Left ventricle myocardium inferior (tissue), 1 donor: ENCODE data around the gene CUX1. TPM values are rescaled to one million over a fixed set of nuclear protein-coding genes. Genes with fewer than 3 reads are reported as not detected.

ENCODE experiments used
- DNase-seq: peaks from one replicate; pipeline ENCODE4 v3.0.0-alpha.2; 2020
- H3K27ac ChIP-seq: fragments of 200-600 bp; replicated peaks from 2 replicates; pipeline ENCODE4 v1.8.0; 2021
- H3K27me3 ChIP-seq: fragments of 200-600 bp; 2 replicates; pipeline ENCODE4 v1.8.0; 2021; ENCODE audit warnings: low read depth
- H3K36me3 ChIP-seq: fragments of 200-600 bp; 2 replicates; pipeline ENCODE4 v1.8.0; 2021
- H3K4me1 ChIP-seq: fragments of 200-600 bp; 2 replicates; pipeline ENCODE4 v1.8.0; 2021
- H3K4me3 ChIP-seq: fragments of 200-600 bp; 2 replicates; pipeline ENCODE4 v1.8.0; 2021; ENCODE audit warnings: mild to moderate bottlenecking, moderate library complexity
- H3K9me3 ChIP-seq: fragments of 200-600 bp; replicated peaks from 2 replicates; pipeline ENCODE4 v1.8.0; 2021
- CTCF ChIP-seq: fragments of 200-600 bp; IDR thresholded peaks from 2 replicates; pipeline ENCODE4 v1.8.0; 2021; ENCODE audit warnings: antibody characterized with exemption, mild to moderate bottlenecking, borderline replicate concordance
- intact Hi-C: fragments of 100-400 bp; cut with micrococcal nuclease; formaldehyde crosslinking; loops from one replicate; pipeline ENCODE4 v1.11.0; 2022
- total RNA-seq: library from RNA; stranded (reverse); fragmentation: NEBNext Ultra II Directional; extraction: Animal tissue kit (Norgen Biotek cat#: 25700); gene quantifications from one replicate; pipeline ENCODE4 v1.2.1, GENCODE V29; 2021
- donor health status: DM: no; HTN: yes; CAD: no; lungs with severe emphysema.

The CUX1 gene
- total RNA-seq, 1 donor from 2014 or later = 125 TPM

- Histone ChIP-seq H3K27ac (no peak overlapping the region), H3K36me3 (no peaks in the 10 kb centered on the region), H3K27me3 (peaks cover 71% of the 10 kb centered on the region), H3K9me3 (no peaks in the 10 kb centered on the region), H3K4me1 (no peaks in the 10 kb centered on the region), H3K4me3 (no peak overlapping the region)
- no peak for DNase-seq
- no peak for TF ChIP-seq CTCF
- intact Hi-C loops = no loop called here
Measured at GRCh38 chr7:101804088-101804963, 13.1 kb upstream of the CUX1 start.

- intact Hi-C loops = no loop called here
- H3K27me3 ChIP-seq = peaks cover 65% of the 10 kb centered on the region
Measured at GRCh38 chr7:101804967-101805366, 12.5 kb upstream of the CUX1 start.

GRCh38 chr7:101812595-101812994, 4.8 kb upstream of the CUX1 start:
- TF ChIP-seq CTCF = no peak
- intact Hi-C loops = loop anchor here (5.0 kb wide), 2 partner anchors 125 to 295 kb away; no protein-coding TSS in a partner anchor

More at GRCh38 chr7:101804967-101805366, 12.5 kb upstream of the CUX1 start:
- Histone ChIP-seq H3K27ac (no peak overlapping the region), H3K4me3 (no peak overlapping the region), H3K9me3 (no peaks in the 10 kb centered on the region), H3K36me3 (no peaks in the 10 kb centered on the region), H3K4me1 (no peaks in the 10 kb centered on the region)
- no peak for TF ChIP-seq CTCF
- no peak for DNase-seq

GRCh38 chr7:101813402-101814019, 3.9 kb upstream of the CUX1 start:
- no peak for DNase-seq
- Histone ChIP-seq H3K27me3 (no peaks in the 10 kb centered on the region), H3K27ac (no peak overlapping the region), H3K4me3 (peak overlapping the region; percentile 92), H3K9me3 (no peaks in the 10 kb centered on the region), H3K36me3 (no peaks in the 10 kb centered on the region), H3K4me1 (peaks cover 34% of the 10 kb centered on the region)
- intact Hi-C loops = loop anchor here (5.0 kb wide), 2 partner anchors 126 to 294 kb away; no protein-coding TSS in a partner anchor
- no peak for TF ChIP-seq CTCF

More at GRCh38 chr7:101812595-101812994, 4.8 kb upstream of the CUX1 start:
- H3K36me3 ChIP-seq = no peaks in the 10 kb centered on the region
- H3K27ac ChIP-seq = no peak overlapping the region
- no peak overlapping the region for H3K4me3 ChIP-seq
- no peaks in the 10 kb centered on the region for H3K9me3 ChIP-seq
- DNase-seq = no peak
- H3K27me3 ChIP-seq = no peaks in the 10 kb centered on the region
- peaks cover 25% of the 10 kb centered on the region for H3K4me1 ChIP-seq

- no peaks in the 10 kb centered on the region for H3K36me3 ChIP-seq
Measured at GRCh38 chr7:101814081-101814990, 3.1 kb upstream of the CUX1 start.

More at GRCh38 chr7:101814081-101814990, 3.1 kb upstream of the CUX1 start:
- no peaks in the 10 kb centered on the region for H3K9me3 ChIP-seq
- no peaks in the 10 kb centered on the region for H3K27me3 ChIP-seq
- H3K4me3 ChIP-seq = peak overlapping the region; percentile 92
- peak overlapping the region; percentile 82 for H3K27ac ChIP-seq
- DNase-seq = peak; percentile 51
- peaks cover 42% of the 10 kb centered on the region for H3K4me1 ChIP-seq
- TF ChIP-seq CTCF = peak; percentile 73
- intact Hi-C loops = loop anchor here (5.0 kb wide), 2 partner anchors 127 to 293 kb away; no protein-coding TSS in a partner anchor
